ENCODE data around the gene GPR34.
"Not testable (repeated sequence)": the region's sequence is repeated elsewhere in the genome, so short reads cannot be mapped to it uniquely, and the experiment has no call there.

Gene GPR34

GRCh38 chrX:41688835-41689234 is at the start of gene GPR34:
Gene GPR34 (plus strand): TSS chrX:41688973. CDS start chrX:41695634, 6,661 bp downstream.
- no peak for FAIRE-seq

- not testable (repeated sequence) for FAIRE-seq
These were observed 42.6 kb upstream of the GPR34 start for GRCh38 chrX:41646201-41646600.

GRCh38 chrX:41653125-41653524 is 35.6 kb upstream of the GPR34 start:
- no peak for FAIRE-seq

- no peak for FAIRE-seq
These were observed 33.7 kb upstream of the GPR34 start for GRCh38 chrX:41655101-41655500.

GRCh38 chrX:41655631-41656030 is 33.1 kb upstream of the GPR34 start:
- FAIRE-seq: no peak

GRCh38 chrX:41661366-41662095 is 27.2 kb upstream of the GPR34 start:
- no peak for FAIRE-seq

- no peak for FAIRE-seq
These were observed 24.3 kb upstream of the GPR34 start for GRCh38 chrX:41664375-41664901.

GRCh38 chrX:41664908-41665307 is 23.9 kb upstream of the GPR34 start:
- no peak for FAIRE-seq

- no peak for FAIRE-seq
These were observed 23.1 kb upstream of the GPR34 start for GRCh38 chrX:41665686-41666085.

- FAIRE-seq: no peak
These were observed 22.5 kb upstream of the GPR34 start for GRCh38 chrX:41666251-41666650.

GRCh38 chrX:41667631-41668030 is 21.1 kb upstream of the GPR34 start:
- no peak for FAIRE-seq

GRCh38 chrX:41670112-41670511 is 18.7 kb upstream of the GPR34 start:
- FAIRE-seq: no peak

- no peak for FAIRE-seq
These were observed 17.7 kb upstream of the GPR34 start for GRCh38 chrX:41671082-41671481.

GRCh38 chrX:41672643-41673042 is 16.1 kb upstream of the GPR34 start:
- no peak for FAIRE-seq

GRCh38 chrX:41676361-41676760 is 12.4 kb upstream of the GPR34 start:
- not testable (repeated sequence) for FAIRE-seq

GRCh38 chrX:41677183-41678060 is 11.4 kb upstream of the GPR34 start:
- FAIRE-seq: peak; percentile 67

GRCh38 chrX:41684138-41684537 is 4.6 kb upstream of the GPR34 start:
- FAIRE-seq: no peak

- FAIRE-seq: no peak
These were observed 3.8 kb upstream of the GPR34 start for GRCh38 chrX:41684940-41685339.

GRCh38 chrX:41686788-41687187 is 2.0 kb upstream of the GPR34 start:
- FAIRE-seq: no peak

GRCh38 chrX:41688156-41688555 is 617 bp upstream of the GPR34 start:
- FAIRE-seq: no peak

- no peak for FAIRE-seq
These were observed 938 bp downstream of the GPR34 start for GRCh38 chrX:41689711-41690110.

GRCh38 chrX:41692162-41692749 is 3.5 kb downstream of the GPR34 start:
- FAIRE-seq: no peak

- FAIRE-seq: no peak
These were observed 4.3 kb downstream of the GPR34 start for GRCh38 chrX:41693024-41693423.
